IPS-18a (cell line): Measurements from ENCODE around the gene TBC1D19.

Source experiments
- H3K27ac ChIP-seq: one replicate; pipeline ENCODE4 v1.5.1; 2013; ENCODE audit warnings: low read length
- H3K27me3 ChIP-seq: one replicate; pipeline ENCODE4 v1.6.1; 2013; ENCODE audit warnings: mild to moderate bottlenecking, low read length; ENCODE audit not compliant: control insufficient read depth, insufficient read depth
- H3K36me3 ChIP-seq: one replicate; pipeline ENCODE4 v1.6.1; 2013; ENCODE audit warnings: low read depth, low read length; ENCODE audit not compliant: control insufficient read depth
- H3K4me1 ChIP-seq: one replicate; pipeline ENCODE4 v1.6.1; 2013; ENCODE audit warnings: low read depth, low read length; ENCODE audit not compliant: control insufficient read depth
- H3K4me3 ChIP-seq: one replicate; pipeline ENCODE4 v1.5.1; 2013; ENCODE audit warnings: low read length
- H3K9ac ChIP-seq: one replicate; pipeline ENCODE4 v1.6.1; 2013; ENCODE audit warnings: mild to moderate bottlenecking, low read length, moderate library complexity
- H3K9me3 ChIP-seq: one replicate; pipeline ENCODE4 v1.6.1; 2013; ENCODE audit warnings: low read depth, low read length; ENCODE audit not compliant: control insufficient read depth

Gene TBC1D19

GRCh38 chr4:26784207-26784865 lies 200.5 kb downstream of the TBC1D19 start:
- Histone ChIP-seq H3K36me3 (no peaks in the 10 kb centered on the region), H3K4me1 (peaks cover 6% of the 10 kb centered on the region), H3K27ac (no peak overlapping the region), H3K9ac (no peak overlapping the region), H3K4me3 (no peak overlapping the region), H3K9me3 (no peaks in the 10 kb centered on the region), H3K27me3 (no peaks in the 10 kb centered on the region)

- Histone ChIP-seq H3K9me3 (no peaks in the 10 kb centered on the region), H3K36me3 (no peaks in the 10 kb centered on the region), H3K27ac (no peak overlapping the region), H3K27me3 (no peaks in the 10 kb centered on the region), H3K4me1 (peaks cover 6% of the 10 kb centered on the region), H3K4me3 (no peak overlapping the region), H3K9ac (no peak overlapping the region)
Observed at GRCh38 chr4:26785312-26785711, 201.4 kb downstream of the TBC1D19 start.

- Histone ChIP-seq H3K9ac (no peak overlapping the region), H3K4me3 (no peak overlapping the region), H3K27me3 (no peaks in the 10 kb centered on the region), H3K36me3 (no peaks in the 10 kb centered on the region), H3K9me3 (no peaks in the 10 kb centered on the region), H3K4me1 (peaks cover 6% of the 10 kb centered on the region), H3K27ac (no peak overlapping the region)
Observed at GRCh38 chr4:26785810-26786209, 201.9 kb downstream of the TBC1D19 start.

DNA sequence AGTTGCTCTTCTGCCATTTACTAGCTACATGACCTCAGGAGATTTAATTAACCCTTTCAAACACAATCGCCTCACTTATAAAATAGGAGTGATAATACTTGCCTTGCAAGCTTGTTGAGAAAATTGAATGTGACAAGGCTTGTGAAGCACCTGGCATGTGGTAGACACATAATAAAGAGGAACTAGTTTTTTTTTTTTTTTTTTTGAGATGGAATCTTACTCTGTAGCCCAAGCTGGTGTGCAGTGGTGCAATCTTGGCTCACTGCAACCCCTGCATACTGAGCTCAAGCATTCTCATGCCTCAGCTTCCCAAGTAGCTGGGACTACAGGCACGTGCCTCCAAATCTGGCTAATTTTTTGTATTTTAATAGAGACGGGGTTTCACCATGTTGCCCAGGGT lies 203.0 kb downstream of the TBC1D19 start:
- no peaks in the 10 kb centered on the region for H3K9me3 ChIP-seq
- H3K4me1 ChIP-seq = peaks cover 6% of the 10 kb centered on the region
- H3K27ac ChIP-seq = no peak overlapping the region
- H3K27me3 ChIP-seq = no peaks in the 10 kb centered on the region
- H3K36me3 ChIP-seq = no peaks in the 10 kb centered on the region
- H3K9ac ChIP-seq = no peak overlapping the region
- H3K4me3 ChIP-seq = no peak overlapping the region

DNA sequence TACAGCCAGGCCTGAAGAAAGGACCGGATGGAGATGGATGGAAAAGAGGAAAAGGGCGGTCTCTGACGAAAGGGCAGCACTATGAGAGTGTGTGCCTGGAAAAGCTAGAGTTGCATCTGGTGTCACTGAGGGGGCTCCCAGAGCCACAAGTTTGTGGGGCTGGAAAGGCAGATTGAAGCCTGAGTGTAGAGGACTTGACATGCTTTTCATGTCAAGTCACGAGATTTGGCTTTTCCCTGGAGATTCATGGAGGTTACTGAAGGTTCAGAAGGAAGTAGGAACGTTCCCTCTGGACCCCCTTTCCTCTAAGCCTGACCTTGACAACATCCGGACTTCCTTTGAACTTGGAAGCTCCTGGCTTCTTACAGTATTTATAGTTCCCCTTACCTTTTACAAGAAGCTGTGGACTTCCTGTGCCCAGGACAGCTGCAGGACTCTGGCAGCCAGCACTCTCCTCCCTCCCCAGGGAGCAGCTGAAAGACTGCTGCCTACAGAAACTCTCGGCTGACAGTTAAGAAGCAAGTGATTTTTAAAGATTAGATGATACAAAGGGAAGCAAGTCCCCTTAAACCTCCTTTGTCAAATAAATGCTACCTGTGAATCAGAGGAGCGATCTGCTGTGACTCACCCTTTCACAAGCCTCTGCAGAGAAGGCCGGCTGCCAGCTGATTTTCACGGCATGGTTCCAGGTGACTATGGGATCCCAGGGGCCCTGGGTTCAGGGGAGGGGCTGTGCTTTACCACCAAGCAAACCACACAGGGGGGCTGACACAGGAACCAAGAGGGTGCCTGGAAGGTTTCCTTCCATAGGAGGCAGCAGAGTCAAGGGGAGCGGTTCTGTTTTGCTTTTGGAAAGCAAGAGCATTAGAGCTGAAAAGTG lies 203.8 kb downstream of the TBC1D19 start:
- H3K36me3 ChIP-seq = no peaks in the 10 kb centered on the region
- no peaks in the 10 kb centered on the region for H3K9me3 ChIP-seq
- peaks cover 6% of the 10 kb centered on the region for H3K4me1 ChIP-seq
- H3K27me3 ChIP-seq = no peaks in the 10 kb centered on the region
- H3K9ac ChIP-seq = no peak overlapping the region
- no peak overlapping the region for H3K27ac ChIP-seq
- no peak overlapping the region for H3K4me3 ChIP-seq

DNA sequence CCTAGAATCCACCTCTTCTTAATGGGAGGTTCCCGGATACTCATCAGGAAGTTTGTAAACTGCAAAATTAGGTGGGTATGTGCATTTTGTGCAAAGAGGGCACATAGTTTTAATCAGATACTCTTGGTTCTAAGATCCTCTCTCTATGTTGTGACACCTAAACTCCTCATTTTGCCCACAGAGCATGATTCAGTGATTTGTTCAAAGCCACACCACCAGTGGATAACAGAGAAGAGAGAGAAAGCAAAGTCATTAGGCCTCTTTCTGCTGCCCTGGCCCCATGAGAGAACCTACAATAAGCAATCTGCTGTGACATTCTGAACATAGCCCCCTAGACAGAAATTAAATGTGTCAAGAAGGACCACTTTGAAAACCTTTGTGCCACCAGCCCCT lies 204.5 kb downstream of the TBC1D19 start:
- Histone ChIP-seq H3K9ac (no peak overlapping the region), H3K4me3 (no peak overlapping the region), H3K27me3 (no peaks in the 10 kb centered on the region), H3K36me3 (no peaks in the 10 kb centered on the region), H3K9me3 (no peaks in the 10 kb centered on the region), H3K27ac (no peak overlapping the region), H3K4me1 (peaks cover 6% of the 10 kb centered on the region)

GRCh38 chr4:26789208-26789607 lies 205.3 kb downstream of the TBC1D19 start:
- no peaks in the 10 kb centered on the region for H3K9me3 ChIP-seq
- no peak overlapping the region for H3K4me3 ChIP-seq
- H3K36me3 ChIP-seq = no peaks in the 10 kb centered on the region
- H3K9ac ChIP-seq = no peak overlapping the region
- no peaks in the 10 kb centered on the region for H3K27me3 ChIP-seq
- no peak overlapping the region for H3K27ac ChIP-seq
- H3K4me1 ChIP-seq = peaks cover 6% of the 10 kb centered on the region

DNA sequence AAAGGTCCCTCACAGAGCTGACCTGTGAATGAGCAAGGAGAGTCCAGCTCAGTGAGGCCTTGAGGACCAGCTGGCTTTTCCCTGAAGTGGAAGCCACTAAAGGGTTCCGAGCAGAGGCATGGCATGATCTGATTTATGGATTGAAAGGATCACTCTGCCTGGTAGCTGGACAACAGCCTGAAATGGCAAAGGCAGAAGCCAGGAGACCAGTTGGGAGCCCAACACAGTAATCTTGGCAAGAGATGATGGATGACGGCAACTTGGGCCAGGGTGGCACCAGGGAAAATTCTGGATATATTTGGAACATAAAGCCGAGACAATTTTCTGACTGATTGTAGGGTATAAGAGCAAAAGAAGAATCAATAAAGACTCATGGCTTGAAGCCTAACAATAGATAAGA lies 207.5 kb downstream of the TBC1D19 start:
- peaks cover 6% of the 10 kb centered on the region for H3K4me1 ChIP-seq
- no peak overlapping the region for H3K27ac ChIP-seq
- H3K9ac ChIP-seq = no peak overlapping the region
- H3K4me3 ChIP-seq = no peak overlapping the region
- H3K27me3 ChIP-seq = no peaks in the 10 kb centered on the region
- no peaks in the 10 kb centered on the region for H3K9me3 ChIP-seq
- no peaks in the 10 kb centered on the region for H3K36me3 ChIP-seq

DNA sequence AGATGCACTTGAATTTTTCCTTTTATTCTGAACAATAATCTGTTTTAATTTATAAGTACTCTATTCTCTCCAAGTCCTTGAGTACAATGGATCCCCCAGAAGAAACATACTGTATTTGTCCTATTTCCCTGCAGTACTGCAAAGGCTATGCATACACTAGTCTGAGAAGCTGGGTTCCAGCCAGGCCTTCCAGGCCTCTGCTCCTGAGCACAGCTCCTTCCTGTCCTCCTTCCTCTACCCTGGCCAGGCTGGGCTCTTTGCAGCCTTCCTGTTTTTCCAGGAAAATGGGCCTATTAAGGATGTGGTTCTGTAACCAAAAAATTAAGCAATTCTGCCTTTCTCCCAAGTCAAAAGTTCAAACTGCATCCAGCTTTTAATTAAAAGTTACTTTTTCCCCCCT lies 208.8 kb downstream of the TBC1D19 start:
- no peaks in the 10 kb centered on the region for H3K9me3 ChIP-seq
- H3K4me1 ChIP-seq = peaks cover 3% of the 10 kb centered on the region
- no peak overlapping the region for H3K9ac ChIP-seq
- H3K27me3 ChIP-seq = no peaks in the 10 kb centered on the region
- H3K27ac ChIP-seq = no peak overlapping the region
- H3K4me3 ChIP-seq = no peak overlapping the region
- H3K36me3 ChIP-seq = no peaks in the 10 kb centered on the region

DNA sequence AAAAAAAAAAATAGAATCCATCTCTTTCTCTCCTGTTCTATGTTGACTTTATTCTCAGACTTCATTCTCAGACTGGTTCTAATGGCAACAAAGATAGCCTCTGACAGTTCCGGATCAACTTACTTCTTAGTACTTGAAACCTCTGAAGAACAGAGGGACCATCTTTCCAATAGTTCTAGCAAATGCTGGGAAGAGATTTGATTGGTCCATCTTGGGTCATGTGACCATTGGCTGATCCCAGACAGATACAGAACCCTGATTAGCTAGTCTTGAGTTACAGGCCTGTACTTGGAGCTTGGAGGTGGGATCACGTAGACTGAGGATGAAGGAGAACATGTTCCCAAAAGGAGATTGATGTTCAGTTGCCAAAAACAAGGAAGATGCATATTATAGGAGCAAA lies 209.9 kb downstream of the TBC1D19 start:
- H3K9ac ChIP-seq = no peak overlapping the region
- no peaks in the 10 kb centered on the region for H3K4me1 ChIP-seq
- no peak overlapping the region for H3K27ac ChIP-seq
- no peak overlapping the region for H3K4me3 ChIP-seq
- no peaks in the 10 kb centered on the region for H3K9me3 ChIP-seq
- H3K36me3 ChIP-seq = no peaks in the 10 kb centered on the region
- H3K27me3 ChIP-seq = no peaks in the 10 kb centered on the region

DNA sequence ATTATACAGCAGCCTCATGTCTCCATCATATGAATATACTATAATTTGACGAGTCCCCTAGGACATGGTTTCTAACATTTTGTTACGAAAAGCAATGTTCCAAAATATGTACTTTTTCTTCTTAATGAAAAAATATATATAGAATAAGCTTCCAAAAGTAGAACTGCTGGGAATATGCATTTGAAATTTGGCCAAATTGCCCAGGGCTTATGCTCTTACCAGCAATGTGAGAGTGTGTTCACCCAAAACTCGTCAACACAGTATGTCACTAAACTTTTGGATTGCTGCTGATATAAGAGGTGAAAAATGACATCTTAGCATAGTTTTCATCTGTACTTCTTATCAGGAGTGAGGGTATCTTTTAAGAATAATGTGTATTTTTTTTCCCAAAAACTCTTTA lies 212.2 kb downstream of the TBC1D19 start:
- H3K4me3 ChIP-seq = no peak overlapping the region
- H3K4me1 ChIP-seq = no peaks in the 10 kb centered on the region
- no peak overlapping the region for H3K9ac ChIP-seq
- no peaks in the 10 kb centered on the region for H3K36me3 ChIP-seq
- H3K27ac ChIP-seq = no peak overlapping the region
- no peaks in the 10 kb centered on the region for H3K9me3 ChIP-seq
- H3K27me3 ChIP-seq = no peaks in the 10 kb centered on the region

DNA sequence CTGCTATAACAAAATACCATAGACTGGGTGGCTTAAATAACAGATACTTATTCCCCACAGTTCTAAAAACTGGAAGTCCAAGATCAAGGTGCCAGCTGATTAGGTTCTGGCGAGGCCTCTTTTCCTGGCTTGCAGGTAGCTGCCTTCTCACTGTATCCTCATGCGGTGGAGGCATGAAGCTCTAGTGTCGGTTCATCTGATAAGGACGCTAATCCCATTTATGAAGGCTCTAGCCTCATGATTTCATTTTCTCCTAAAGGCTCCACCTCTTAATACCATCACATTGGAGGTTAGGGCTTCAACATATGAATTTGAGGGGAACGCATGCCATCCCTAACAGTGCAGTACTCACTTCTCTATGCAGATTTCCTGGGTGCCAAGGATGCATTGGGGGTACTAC lies 218.9 kb downstream of the TBC1D19 start:
- Histone ChIP-seq H3K9me3 (no peaks in the 10 kb centered on the region), H3K9ac (no peak overlapping the region), H3K36me3 (no peaks in the 10 kb centered on the region), H3K27me3 (no peaks in the 10 kb centered on the region), H3K4me3 (no peak overlapping the region), H3K27ac (no peak overlapping the region), H3K4me1 (peaks cover 7% of the 10 kb centered on the region)
